IMR-90 (cell line): ENCODE measurements around the gene PTX4.

Source experiments
- BHLHE40 ChIP-seq: fragments of 150-350 bp; IDR thresholded peaks from 2 replicates; pipeline ENCODE4 v1.6.1; 2016; ENCODE audit warnings: mild to moderate bottlenecking, low read depth, low read length
- MXI1 ChIP-seq: IDR thresholded peaks from 2 replicates; pipeline ENCODE4 v1.6.1; 2012; ENCODE audit warnings: low read depth, mild to moderate bottlenecking, low read length, moderate library complexity, borderline replicate concordance
- POLR2A ChIP-seq: IDR thresholded peaks from 2 replicates; pipeline ENCODE4 v1.6.1; 2012; ENCODE audit warnings: mild to moderate bottlenecking, low read depth, low read length
- RAD21 ChIP-seq: IDR thresholded peaks from 2 replicates; pipeline ENCODE4 v1.6.1; 2012; ENCODE audit warnings: low read length, improper control_type of control experiment
- RFX5 ChIP-seq: IDR thresholded peaks from 2 replicates; pipeline ENCODE4 v1.8.0; 2012; ENCODE audit warnings: low read depth, mild to moderate bottlenecking, low read length, moderate library complexity
- TF ChIP-seq, protein P1 (sequence below): conservative IDR thresholded peaks from 2 replicates; pipeline ENCODE4 v1.5.1; 2012; ENCODE audit warnings: mild to moderate bottlenecking, low read depth, low read length, improper control_type of control experiment
- TF ChIP-seq, protein P2 (sequence below): fragments of 150-350 bp; IDR thresholded peaks from 2 replicates; pipeline ENCODE4 v1.6.1; 2017; ENCODE audit warnings: mild to moderate bottlenecking, antibody characterized with exemption, low read length, low read depth

DNA sequence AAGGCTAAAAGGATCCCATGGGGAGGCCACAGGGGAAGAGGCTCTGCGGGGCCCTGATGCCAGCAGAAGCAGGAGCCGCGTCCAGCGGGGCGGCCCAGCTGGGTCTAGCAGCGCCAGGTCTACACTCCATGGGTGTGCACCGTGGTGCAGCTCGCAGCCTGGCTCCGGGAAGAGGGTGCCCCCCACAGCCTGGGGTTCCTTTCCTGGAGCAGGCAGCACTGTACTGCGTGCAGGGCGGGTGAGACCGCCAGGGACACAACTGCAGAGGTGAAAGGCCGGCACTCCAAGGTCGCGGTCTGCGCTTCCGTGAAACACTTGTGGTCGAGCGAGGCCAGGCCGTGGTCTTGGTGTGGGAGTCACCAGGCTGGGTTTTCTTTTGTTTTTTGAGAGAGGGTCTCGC is 37.9 kb downstream of the PTX4 start:
- TF ChIP-seq, protein P1, sequence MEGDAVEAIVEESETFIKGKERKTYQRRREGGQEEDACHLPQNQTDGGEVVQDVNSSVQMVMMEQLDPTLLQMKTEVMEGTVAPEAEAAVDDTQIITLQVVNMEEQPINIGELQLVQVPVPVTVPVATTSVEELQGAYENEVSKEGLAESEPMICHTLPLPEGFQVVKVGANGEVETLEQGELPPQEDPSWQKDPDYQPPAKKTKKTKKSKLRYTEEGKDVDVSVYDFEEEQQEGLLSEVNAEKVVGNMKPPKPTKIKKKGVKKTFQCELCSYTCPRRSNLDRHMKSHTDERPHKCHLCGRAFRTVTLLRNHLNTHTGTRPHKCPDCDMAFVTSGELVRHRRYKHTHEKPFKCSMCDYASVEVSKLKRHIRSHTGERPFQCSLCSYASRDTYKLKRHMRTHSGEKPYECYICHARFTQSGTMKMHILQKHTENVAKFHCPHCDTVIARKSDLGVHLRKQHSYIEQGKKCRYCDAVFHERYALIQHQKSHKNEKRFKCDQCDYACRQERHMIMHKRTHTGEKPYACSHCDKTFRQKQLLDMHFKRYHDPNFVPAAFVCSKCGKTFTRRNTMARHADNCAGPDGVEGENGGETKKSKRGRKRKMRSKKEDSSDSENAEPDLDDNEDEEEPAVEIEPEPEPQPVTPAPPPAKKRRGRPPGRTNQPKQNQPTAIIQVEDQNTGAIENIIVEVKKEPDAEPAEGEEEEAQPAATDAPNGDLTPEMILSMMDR = no peak
- TF ChIP-seq RFX5 = no peak
- no peak for TF ChIP-seq BHLHE40
- TF ChIP-seq POLR2A = no peak
- TF ChIP-seq, protein P2, sequence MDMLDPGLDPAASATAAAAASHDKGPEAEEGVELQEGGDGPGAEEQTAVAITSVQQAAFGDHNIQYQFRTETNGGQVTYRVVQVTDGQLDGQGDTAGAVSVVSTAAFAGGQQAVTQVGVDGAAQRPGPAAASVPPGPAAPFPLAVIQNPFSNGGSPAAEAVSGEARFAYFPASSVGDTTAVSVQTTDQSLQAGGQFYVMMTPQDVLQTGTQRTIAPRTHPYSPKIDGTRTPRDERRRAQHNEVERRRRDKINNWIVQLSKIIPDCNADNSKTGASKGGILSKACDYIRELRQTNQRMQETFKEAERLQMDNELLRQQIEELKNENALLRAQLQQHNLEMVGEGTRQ = no peak
- no peak for TF ChIP-seq RAD21
- TF ChIP-seq MXI1 = no peak
